GM11168 (cell line): ENCODE results near the gene MICB.
"Not testable (repeated sequence)": the region's sequence is repeated elsewhere in the genome, so short reads cannot be mapped to it uniquely, and the experiment has no call there.

Experiments
- in situ Hi-C: fragments of 300-500 bp; cut with MboI; formaldehyde crosslinking; loops from one replicate; pipeline ENCODE4 v1.12.0; 2022; ENCODE audit warnings: low sequenced_read_pairs; ENCODE audit not compliant: unreplicated experiment

The MICB gene

GRCh38 chr6:31534521-31535040 lies 36.6 kb downstream of the MICB start:
- in situ Hi-C loops: no loop called here

GRCh38 chr6:31535538-31536324 lies 37.8 kb downstream of the MICB start:
- in situ Hi-C loops: no loop called here

DNA sequence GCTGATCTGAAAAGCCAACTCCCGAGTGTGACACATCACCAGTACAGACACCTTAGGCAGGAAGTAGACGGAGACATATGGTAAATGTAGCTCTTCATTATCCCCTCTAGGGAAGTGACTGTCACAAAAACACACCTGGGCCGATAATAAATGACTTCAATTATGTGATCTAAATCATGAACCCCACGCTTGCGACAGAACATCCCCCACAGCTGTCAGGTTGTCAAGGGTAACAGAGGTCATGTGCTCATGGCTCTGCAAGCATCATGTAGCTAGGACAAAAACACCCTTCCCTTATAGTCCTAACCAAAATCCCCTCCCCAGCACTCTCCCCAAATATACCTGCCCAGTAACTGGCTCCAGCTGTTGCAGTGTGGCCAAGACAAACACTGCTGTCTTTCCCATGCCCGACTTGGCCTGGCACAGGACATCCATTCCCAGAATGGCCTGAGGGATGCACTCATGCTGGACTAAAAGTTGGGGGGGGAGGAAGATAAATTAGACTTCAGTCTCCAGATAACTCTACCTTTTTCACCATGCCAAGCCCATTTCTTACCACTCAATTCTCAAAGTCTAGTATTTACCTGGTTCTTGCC lies 41.0 kb downstream of the MICB start:
- in situ Hi-C loops: no loop called here

DNA sequence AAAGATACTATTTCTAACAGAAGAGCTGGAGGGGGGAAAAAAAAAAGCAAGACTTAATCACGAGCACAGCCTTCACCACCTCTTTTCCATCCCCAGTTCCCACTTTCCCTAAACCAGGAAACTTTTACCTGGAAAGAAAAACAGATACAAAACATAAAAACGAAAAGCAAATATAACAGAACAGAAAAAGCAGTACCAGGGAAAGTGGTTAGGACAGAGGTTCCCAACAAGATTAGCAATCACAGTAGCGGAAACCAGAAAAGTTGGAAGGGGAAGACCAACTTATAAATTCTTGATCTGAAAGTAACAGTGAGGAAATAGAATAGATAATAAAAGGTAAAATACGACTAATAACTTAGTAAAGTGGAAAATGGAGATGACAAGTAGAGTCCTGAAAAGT lies 42.7 kb downstream of the MICB start:
- in situ Hi-C loops: loop anchor here (5.0 kb wide), 1 partner anchor 48 kb away; no protein-coding TSS in a partner anchor

GRCh38 chr6:31541059-31541657 lies 43.2 kb downstream of the MICB start:
- in situ Hi-C loops: loop anchor here (5.0 kb wide), 1 partner anchor 49 kb away; no protein-coding TSS in a partner anchor

DNA sequence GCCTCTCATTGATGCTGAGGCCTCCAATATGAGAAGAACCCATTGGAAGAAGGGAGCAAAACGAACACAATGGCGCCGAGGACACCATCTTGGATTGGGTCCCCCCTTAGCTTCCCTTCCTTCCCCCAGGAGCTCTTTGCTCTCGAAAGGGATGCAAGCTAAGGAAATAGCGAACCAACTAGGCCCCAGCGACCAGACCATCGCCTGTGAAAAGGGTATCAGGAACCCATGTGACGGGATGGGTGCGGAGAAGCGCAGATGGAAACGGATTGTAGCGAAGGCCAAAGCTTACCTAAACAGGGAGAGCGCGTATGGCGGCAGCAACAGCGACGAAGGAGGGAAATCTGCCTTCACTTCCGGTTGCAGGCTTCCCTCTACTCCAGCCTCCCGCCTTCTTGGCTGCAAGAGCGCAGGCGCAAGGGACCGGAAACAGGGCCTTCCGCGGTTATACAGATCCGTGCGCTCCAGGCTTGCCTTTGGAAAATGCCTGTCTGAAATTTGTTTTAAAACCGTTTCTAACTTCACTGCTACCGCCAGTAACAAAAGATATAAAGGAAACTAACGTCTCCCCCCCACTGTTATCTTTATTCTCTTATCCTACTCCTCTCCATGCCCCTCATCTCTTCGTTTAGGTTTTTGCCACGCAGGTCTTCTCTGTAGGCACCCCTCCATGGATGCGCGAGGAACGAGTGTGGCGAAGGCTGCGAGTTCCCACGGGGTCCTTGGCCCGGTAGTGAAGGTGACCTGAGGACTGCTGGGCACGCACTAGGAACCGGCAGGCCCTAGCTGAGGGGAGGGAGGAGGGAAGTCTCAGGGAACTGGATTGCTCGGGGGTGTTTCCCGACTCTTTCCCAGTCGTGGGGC lies 43.9 kb downstream of the MICB start, which contains the start of gene DDX39B:
DDX39B (minus strand) TSS at position 346 of the 864 bp plus-strand sequence. CDS start 1,471 bp downstream, outside the sequence.
- in situ Hi-C loops: loop anchor here (5.0 kb wide), 1 partner anchor 50 kb away; no protein-coding TSS in a partner anchor

DNA sequence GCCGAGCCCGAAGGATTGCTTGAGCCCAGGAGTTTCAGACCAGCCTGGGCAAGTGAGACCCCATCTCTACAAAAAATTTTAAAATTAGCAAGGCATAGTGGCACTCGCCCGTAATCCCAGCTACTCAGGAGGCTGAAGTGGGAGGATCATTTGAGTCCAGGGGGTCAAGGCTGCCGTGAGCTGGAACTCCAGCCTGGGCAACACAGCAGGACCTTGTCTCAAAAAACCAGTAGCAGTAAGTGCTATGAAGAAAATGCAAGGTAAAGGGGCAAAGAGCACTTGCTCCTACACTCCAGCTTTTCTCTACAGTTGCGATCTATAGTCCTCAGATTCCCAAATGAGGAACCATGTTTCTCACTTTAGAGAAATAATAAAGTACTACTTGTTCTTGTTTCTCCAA lies 45.7 kb downstream of the MICB start:
- in situ Hi-C loops: loop anchor here (5.0 kb wide), 1 partner anchor 51 kb away; no protein-coding TSS in a partner anchor

DNA sequence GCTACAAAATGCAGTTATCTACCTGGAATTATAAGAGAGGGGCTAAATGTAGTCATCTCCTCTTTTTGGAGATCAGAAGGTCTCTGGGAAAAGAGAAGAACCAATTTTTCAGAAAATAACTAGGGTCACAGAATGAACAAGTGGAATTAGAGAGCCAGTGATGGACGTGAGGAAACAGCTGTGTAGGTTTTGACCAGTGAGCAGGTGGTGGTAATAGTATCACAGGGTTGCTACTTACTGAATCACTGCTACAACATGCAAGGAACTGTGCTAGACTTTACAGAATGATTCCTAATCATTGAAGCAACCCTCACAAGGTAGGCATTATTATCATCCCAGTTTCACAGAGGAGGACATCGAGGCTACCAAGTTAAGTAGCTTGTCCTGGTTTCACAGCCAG lies 46.7 kb downstream of the MICB start:
- in situ Hi-C loops: loop anchor here (5.0 kb wide), 2 partner anchors 48 to 52 kb away; partner anchors contain the start of gene NCR3

DNA sequence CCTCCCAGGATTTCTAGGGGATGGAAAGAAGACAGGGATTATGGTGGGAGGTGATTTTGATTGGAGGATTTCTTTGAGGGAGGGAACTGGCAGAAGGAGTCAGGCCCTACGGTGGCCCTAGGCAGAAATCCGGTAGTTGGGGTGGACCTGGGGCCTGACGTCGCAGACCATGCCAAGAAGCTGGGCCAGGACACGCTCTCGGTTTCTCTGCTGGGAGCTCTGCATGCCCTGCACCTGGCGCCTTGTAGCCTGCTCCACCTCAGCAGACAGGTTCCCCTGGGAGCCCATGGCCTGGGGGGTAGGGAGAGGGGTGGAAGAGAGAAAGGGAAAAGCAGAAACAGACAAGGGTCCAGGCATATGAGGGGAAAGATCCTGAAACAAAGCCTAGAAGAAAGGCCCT lies 47.3 kb downstream of the MICB start:
- in situ Hi-C loops: loop anchor here (5.0 kb wide), 1 partner anchor 47 kb away; the partner anchor contains the start of gene NCR3

- in situ Hi-C loops: loop anchor here (5.0 kb wide), 1 partner anchor 46 kb away; the partner anchor contains the start of gene NCR3
These were observed 48.5 kb downstream of the MICB start, which contains the start of gene ATP6V1G2 for GRCh38 chr6:31546339-31546957. TSS of gene ATP6V1G2 (minus strand) at chr6:31546608. CDS start at chr6:31546559, 49 bp downstream.

DNA sequence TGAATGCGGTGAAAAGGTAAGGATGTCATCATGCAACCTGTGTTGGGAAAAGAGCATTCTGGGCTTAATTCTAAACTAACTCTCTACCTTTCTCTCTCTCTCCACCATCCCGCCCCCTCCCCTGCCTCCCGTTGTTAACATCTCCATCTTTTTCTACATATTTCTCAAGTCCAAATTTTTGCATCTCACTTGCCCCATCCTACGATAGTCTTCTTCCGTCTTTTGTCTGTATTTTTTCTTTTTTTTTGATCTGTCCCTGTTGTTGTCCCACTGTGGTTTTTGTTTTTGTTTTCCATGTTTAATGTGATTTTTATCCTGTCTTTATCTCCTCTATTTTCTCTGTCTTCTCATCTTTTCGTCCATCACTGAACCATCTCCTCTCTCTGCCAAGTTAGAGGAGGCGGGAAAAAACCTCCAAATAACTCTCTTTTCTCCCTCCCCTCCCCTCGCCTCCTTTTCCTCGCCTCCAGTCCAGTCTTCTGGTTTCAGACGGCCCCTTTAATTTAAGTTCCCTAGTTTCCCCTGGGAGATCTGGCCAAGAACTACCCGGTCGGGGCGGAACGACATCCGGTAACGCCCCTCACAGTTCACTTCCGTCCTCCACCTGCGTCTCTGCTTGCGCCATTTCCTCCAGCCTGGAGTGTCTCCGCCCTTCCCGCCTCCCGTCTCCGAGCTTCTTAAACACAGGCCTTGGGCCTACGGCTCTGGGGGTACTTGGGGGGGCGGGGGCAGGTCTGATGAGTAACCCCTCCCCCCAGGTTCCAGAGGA lies 49.2 kb downstream of the MICB start, which contains the start of gene NFKBIL1:
NFKBIL1 (plus strand) TSS at position 651 of the 769 bp plus-strand sequence; CDS start at position 738, 87 bp downstream.
- in situ Hi-C loops: loop anchor here (5.0 kb wide), 1 partner anchor 45 kb away; the partner anchor contains the start of gene NCR3

- in situ Hi-C loops: loop anchor here (5.0 kb wide), 1 partner anchor 44 kb away; the partner anchor contains the start of gene NCR3
These were observed 50.0 kb downstream of the MICB start for GRCh38 chr6:31547727-31548543.

GRCh38 chr6:31548544-31548873 lies 50.6 kb downstream of the MICB start:
- in situ Hi-C loops: loop anchor here (5.0 kb wide), 1 partner anchor 44 kb away; the partner anchor contains the start of gene NCR3

DNA sequence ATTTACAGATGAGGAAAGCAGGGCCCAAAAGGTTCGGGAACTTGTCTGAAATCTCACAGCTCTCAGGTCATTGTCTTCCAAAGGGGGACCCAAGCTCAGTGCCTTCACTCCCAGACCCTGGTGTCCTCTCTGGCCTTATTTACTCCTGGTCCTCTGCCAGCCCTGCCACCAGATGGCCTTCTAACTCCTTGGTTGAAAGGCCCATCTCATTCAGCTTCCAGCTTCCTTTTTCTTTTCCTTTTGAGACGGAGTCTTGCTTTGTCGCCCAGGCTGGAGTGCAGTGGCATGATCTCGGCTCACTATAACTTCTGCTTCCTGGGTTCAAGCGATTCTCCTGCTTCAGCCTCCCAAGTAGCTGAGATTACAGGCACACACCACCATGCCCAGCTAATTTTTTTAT lies 53.4 kb downstream of the MICB start:
- in situ Hi-C loops: not testable (repeated sequence)

- in situ Hi-C loops: no loop called here
These were observed 58.4 kb downstream of the MICB start for GRCh38 chr6:31556307-31556706.

GRCh38 chr6:31557443-31558317 lies 59.7 kb downstream of the MICB start:
- in situ Hi-C loops: no loop called here

DNA sequence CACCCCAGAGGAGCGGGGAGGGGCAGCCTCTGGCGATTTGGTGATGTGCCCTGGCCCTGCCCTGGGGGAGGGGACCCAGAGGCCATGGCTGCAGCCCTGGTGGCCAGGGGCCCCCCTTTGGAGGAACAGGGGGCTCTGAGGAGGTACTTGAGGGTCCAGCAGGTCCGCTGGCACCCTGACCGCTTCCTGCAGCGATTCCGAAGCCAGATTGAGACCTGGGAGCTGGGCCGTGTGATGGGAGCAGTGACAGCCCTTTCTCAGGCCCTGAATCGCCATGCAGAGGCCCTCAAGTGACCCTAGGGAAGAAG lies 60.3 kb downstream of the MICB start:
- in situ Hi-C loops: no loop called here
